ENCODE results near the gene TUBA8.
"Not testable (repeated sequence)": the region's sequence is repeated elsewhere in the genome, so short reads cannot be mapped to it uniquely, and the experiment has no call there.

Gene TUBA8

GRCh38 chr22:18121506-18121905, 10.9 kb downstream of the TUBA8 start:
- TF ChIP-seq CTCF (IDR thresholded peaks at IDR 0.05; ENCODE audit: low read depth, low read length, missing control alignments), result no peak
- no peak for DNase-seq (ENCODE audit: low read depth)
- H3K4me3 ChIP-seq (ENCODE audit: low read depth, low read length), result no peak overlapping the region

GRCh38 chr22:18121954-18122554, 11.4 kb downstream of the TUBA8 start:
- no peak for DNase-seq (ENCODE audit: low read depth)
- TF ChIP-seq CTCF (IDR thresholded peaks at IDR 0.05; ENCODE audit: low read depth, low read length, missing control alignments), result no peak
- no peak overlapping the region for H3K4me3 ChIP-seq (ENCODE audit: low read depth, low read length)

GRCh38 chr22:18123476-18124025, 12.9 kb downstream of the TUBA8 start:
- DNase-seq (ENCODE audit: low read depth); H3K4me3 ChIP-seq (ENCODE audit: low read depth, low read length): not testable (repeated sequence)

- DNase-seq (ENCODE audit: low read depth), result no peak
- TF ChIP-seq CTCF (IDR thresholded peaks at IDR 0.05; ENCODE audit: low read depth, low read length, missing control alignments), result no peak
Measured at GRCh38 chr22:18126606-18127005, 16.0 kb downstream of the TUBA8 start.

GRCh38 chr22:18130018-18130417, 19.4 kb downstream of the TUBA8 start:
- DNase-seq (ENCODE audit: low read depth), result no peak
- no peak overlapping the region for H3K4me3 ChIP-seq (ENCODE audit: low read depth, low read length)
- TF ChIP-seq CTCF (IDR thresholded peaks at IDR 0.05; ENCODE audit: low read depth, low read length, missing control alignments), result no peak

More at GRCh38 chr22:18126606-18127005, 16.0 kb downstream of the TUBA8 start:
- no peak overlapping the region for H3K4me3 ChIP-seq (ENCODE audit: low read depth, low read length)

GRCh38 chr22:18130699-18131429, 20.3 kb downstream of the TUBA8 start:
- H3K4me3 ChIP-seq (ENCODE audit: low read depth, low read length), result no peak overlapping the region
- no peak for DNase-seq (ENCODE audit: low read depth)
- TF ChIP-seq CTCF (IDR thresholded peaks at IDR 0.05; ENCODE audit: low read depth, low read length, missing control alignments), result no peak

GRCh38 chr22:18133452-18133851, 22.8 kb downstream of the TUBA8 start:
- DNase-seq (ENCODE audit: low read depth), result no peak
- TF ChIP-seq CTCF (IDR thresholded peaks at IDR 0.05; ENCODE audit: low read depth, low read length, missing control alignments), result no peak
- no peak overlapping the region for H3K4me3 ChIP-seq (ENCODE audit: low read depth, low read length)

Data from GM12864 (cell line).